DOHH2 (cell line): ENCODE data around the gene SLC6A1.

Experiments
- H3F3A ChIP-seq: fragments of 200-600 bp; sonication (generic), shearing (Covaris generic); 2 replicates; pipeline ENCODE4 v1.6.0; 2016; ENCODE audit warnings: antibody characterized with exemption, mild to moderate bottlenecking; ENCODE audit not compliant: control insufficient read depth, insufficient read depth
- H3K27ac ChIP-seq: fragments of 200-600 bp; sonication (generic); 2 replicates; pipeline ENCODE4 v1.5.1; 2014; ENCODE audit warnings: low read depth, mild to moderate bottlenecking, low read length, moderate library complexity
- H3K27me3 ChIP-seq: fragments of 200-600 bp; sonication (generic); 2 replicates; pipeline ENCODE4 v1.6.1; 2014; ENCODE audit warnings: mild to moderate bottlenecking, low read length, mixed read lengths; ENCODE audit not compliant: control insufficient read depth
- H3K36me3 ChIP-seq: fragments of 200-600 bp; sonication (generic); 2 replicates; pipeline ENCODE4 v1.6.1; 2014; ENCODE audit warnings: mild to moderate bottlenecking, low read length, moderate library complexity, mixed read lengths; ENCODE audit not compliant: control insufficient read depth
- H3K4me1 ChIP-seq: fragments of 200-600 bp; sonication (generic); 2 replicates; pipeline ENCODE4 v1.6.1; 2014; ENCODE audit warnings: mild to moderate bottlenecking, low read length, mixed read lengths; ENCODE audit not compliant: control insufficient read depth
- H3K4me2 ChIP-seq: fragments of 200-600 bp; sonication (generic); 2 replicates; pipeline ENCODE4 v1.6.0; 2014; ENCODE audit warnings: mild to moderate bottlenecking, low read length, moderate library complexity
- H3K4me3 ChIP-seq: fragments of 200-600 bp; sonication (generic); 2 replicates; pipeline ENCODE4 v1.5.1; 2014; ENCODE audit warnings: mild to moderate bottlenecking, low read length, mixed read lengths
- H3K79me2 ChIP-seq: fragments of 200-600 bp; sonication (generic); 2 replicates; pipeline ENCODE4 v1.6.1; 2014; ENCODE audit warnings: mild to moderate bottlenecking, low read length, mixed read lengths; ENCODE audit not compliant: control insufficient read depth
- H3K9me2 ChIP-seq: fragments of 200-600 bp; sonication (generic); replicated peaks from 2 replicates; pipeline ENCODE4 v1.6.1; 2014; ENCODE audit warnings: mild to moderate bottlenecking, low read length, mixed read lengths; ENCODE audit not compliant: control insufficient read depth
- H3K9me3 ChIP-seq: fragments of 200-600 bp; sonication (generic); 2 replicates; pipeline ENCODE4 v1.6.1; 2014; ENCODE audit warnings: antibody characterized with exemption, low read length, mixed read lengths; ENCODE audit not compliant: control insufficient read depth, insufficient read depth
- H4K20me1 ChIP-seq: fragments of 200-600 bp; sonication (generic); 2 replicates; pipeline ENCODE4 v1.6.0; 2014; ENCODE audit warnings: low read depth, mild to moderate bottlenecking, antibody characterized with exemption, low read length, moderate library complexity; ENCODE audit not compliant: control insufficient read depth, insufficient read depth
- EZH2phosphoT487 ChIP-seq: fragments of 200-600 bp; sonication (generic); IDR thresholded peaks from 2 replicates; pipeline ENCODE4 v1.6.1; 2017; ENCODE audit warnings: borderline replicate concordance, mild to moderate bottlenecking, antibody characterized with exemption, low read length, moderate library complexity, mixed read lengths
- TF ChIP-seq, protein P1 (sequence below): fragments of 200-600 bp; sonication (generic); IDR thresholded peaks from one replicate; pipeline ENCODE4 v1.5.1; 2014; ENCODE audit warnings: antibody characterized with exemption, mild to moderate bottlenecking, low read depth, low read length; ENCODE audit not compliant: poor library complexity, severe bottlenecking

Gene SLC6A1

DNA sequence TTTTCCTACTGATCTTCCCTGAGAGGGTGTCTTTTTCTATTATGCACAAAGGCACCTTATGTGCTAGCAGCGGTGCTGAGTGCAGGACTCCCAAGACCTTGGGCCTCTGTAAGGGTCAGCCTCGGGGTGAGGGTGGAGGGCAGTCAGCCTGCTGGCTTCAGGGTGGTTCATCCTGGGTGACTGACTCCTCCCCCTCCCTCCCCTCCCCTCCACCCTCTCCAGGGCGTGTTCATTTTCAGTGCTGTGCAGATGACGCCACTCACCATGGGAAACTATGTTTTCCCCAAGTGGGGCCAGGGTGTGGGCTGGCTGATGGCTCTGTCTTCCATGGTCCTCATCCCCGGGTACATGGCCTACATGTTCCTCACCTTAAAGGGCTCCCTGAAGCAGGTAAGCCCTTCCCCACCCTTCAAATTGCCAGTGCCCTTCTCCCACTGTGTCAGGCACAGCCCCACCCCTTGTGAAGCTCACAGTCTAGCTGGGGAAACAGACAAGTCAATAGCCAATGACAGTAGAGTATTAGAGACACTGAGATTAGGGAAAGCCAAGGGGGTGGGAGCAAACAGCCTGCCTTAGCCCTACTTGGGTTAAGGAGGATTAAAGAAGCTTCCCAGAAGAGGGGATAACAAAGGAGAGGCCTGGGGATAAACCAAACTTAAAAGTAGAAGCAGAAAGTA is 41.9 kb downstream of the SLC6A1 start:
- Histone ChIP-seq H3K9me3 (no peaks in the 10 kb centered on the region), H3K9me2 (no peaks in the 10 kb centered on the region), H4K20me1 (no peaks in the 10 kb centered on the region), H3K79me2 (no peaks in the 10 kb centered on the region), H3K27me3 (no peaks in the 10 kb centered on the region), H3K27ac (no peak overlapping the region), H3K4me1 (no peaks in the 10 kb centered on the region), H3K4me3 (no peak overlapping the region), H3K4me2 (no peak overlapping the region), H3K36me3 (no peaks in the 10 kb centered on the region), H3F3A (no peaks in the 10 kb centered on the region)
- TF ChIP-seq, protein P1, sequence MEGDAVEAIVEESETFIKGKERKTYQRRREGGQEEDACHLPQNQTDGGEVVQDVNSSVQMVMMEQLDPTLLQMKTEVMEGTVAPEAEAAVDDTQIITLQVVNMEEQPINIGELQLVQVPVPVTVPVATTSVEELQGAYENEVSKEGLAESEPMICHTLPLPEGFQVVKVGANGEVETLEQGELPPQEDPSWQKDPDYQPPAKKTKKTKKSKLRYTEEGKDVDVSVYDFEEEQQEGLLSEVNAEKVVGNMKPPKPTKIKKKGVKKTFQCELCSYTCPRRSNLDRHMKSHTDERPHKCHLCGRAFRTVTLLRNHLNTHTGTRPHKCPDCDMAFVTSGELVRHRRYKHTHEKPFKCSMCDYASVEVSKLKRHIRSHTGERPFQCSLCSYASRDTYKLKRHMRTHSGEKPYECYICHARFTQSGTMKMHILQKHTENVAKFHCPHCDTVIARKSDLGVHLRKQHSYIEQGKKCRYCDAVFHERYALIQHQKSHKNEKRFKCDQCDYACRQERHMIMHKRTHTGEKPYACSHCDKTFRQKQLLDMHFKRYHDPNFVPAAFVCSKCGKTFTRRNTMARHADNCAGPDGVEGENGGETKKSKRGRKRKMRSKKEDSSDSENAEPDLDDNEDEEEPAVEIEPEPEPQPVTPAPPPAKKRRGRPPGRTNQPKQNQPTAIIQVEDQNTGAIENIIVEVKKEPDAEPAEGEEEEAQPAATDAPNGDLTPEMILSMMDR: no peak
- no peak for TF ChIP-seq EZH2phosphoT487

DNA sequence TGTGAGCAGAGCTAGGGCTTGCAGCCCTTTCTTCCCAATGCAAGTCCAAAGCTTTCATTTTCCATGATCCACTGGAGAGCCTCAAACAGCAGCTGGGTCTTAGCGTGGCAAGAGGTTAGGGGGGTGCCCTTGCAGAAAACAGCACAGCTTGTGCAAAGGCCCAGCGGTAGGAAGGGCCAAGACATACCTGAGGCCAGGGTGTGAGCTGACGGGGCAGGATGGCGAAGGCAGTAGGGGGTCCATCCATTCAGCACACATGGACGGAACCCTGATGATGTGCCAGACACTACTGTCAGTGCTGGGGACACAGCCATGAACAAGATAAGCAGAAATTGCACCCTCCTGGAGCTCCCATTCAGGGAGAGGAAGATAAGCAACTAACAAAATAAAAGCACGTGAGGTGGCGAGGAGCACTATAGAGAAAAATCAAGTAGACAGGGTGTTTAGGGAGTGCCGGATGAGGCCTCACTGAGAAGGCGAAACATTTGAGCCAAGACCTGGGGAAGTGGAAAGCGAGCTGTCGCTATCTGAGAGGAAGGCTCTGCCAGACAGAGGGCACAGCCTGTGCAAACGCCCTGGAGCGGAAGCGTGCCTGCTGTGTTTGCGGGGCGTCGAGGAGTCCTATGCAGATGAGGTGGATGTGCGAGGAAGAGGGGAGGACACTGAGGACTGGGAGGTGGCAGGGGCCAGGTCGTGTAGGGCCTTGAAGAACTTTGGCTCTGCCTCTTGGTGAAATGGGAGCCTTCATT is 43.4 kb downstream of the SLC6A1 start:
- H3K9me3 ChIP-seq: no peaks in the 10 kb centered on the region
- no peak overlapping the region for H3K4me2 ChIP-seq
- H3F3A ChIP-seq: no peaks in the 10 kb centered on the region
- no peaks in the 10 kb centered on the region for H3K9me2 ChIP-seq
- no peak for TF ChIP-seq EZH2phosphoT487
- TF ChIP-seq, protein P1: no peak
- H3K36me3 ChIP-seq: no peaks in the 10 kb centered on the region
- no peaks in the 10 kb centered on the region for H4K20me1 ChIP-seq
- H3K27ac ChIP-seq: no peak overlapping the region
- no peaks in the 10 kb centered on the region for H3K79me2 ChIP-seq
- no peak overlapping the region for H3K4me3 ChIP-seq
- H3K4me1 ChIP-seq: no peaks in the 10 kb centered on the region
- H3K27me3 ChIP-seq: no peaks in the 10 kb centered on the region

- no peaks in the 10 kb centered on the region for H3K27me3 ChIP-seq
- no peaks in the 10 kb centered on the region for H3F3A ChIP-seq
- H3K27ac ChIP-seq: no peak overlapping the region
- H4K20me1 ChIP-seq: no peaks in the 10 kb centered on the region
- TF ChIP-seq, protein P1: no peak
- TF ChIP-seq EZH2phosphoT487: no peak
- no peaks in the 10 kb centered on the region for H3K9me2 ChIP-seq
- no peak overlapping the region for H3K4me3 ChIP-seq
- H3K36me3 ChIP-seq: no peaks in the 10 kb centered on the region
- no peaks in the 10 kb centered on the region for H3K9me3 ChIP-seq
- H3K4me1 ChIP-seq: no peaks in the 10 kb centered on the region
- no peaks in the 10 kb centered on the region for H3K79me2 ChIP-seq
- H3K4me2 ChIP-seq: no peak overlapping the region
Measured at GRCh38 chr3:11037241-11037873, 44.8 kb downstream of the SLC6A1 start.
